Effector CD4-positive, alpha-beta T cell (primary cell): Measurements from ENCODE around the gene IGSF11.
A peak's percentile ranks its signal among the peaks of the same experiment; 100 is the strongest.

Experiments
- DNase-seq: peaks from one replicate; pipeline ENCODE4 v3.0.0-alpha.2; 2020

IGSF11 gene

DNA sequence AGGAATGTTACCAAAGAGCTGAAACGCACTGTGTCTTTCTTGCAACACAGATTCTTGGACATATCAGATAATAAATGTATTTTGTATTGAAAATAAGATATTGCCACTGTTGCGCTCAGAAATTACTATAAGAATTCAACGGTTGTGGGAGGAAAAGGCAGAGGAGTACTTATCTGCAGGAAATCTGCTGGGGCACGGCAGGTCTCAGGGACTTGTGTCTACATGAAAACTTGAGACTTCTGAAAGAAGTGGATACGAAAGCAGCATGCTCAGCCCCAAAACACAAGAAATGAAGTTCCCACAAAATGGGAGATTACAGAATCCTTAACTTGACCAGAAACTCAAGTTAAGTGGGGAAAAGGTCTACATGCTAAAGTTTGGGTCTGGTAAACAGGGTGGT is 86.5 kb downstream of the IGSF11 start:
- DNase-seq: no peak

DNA sequence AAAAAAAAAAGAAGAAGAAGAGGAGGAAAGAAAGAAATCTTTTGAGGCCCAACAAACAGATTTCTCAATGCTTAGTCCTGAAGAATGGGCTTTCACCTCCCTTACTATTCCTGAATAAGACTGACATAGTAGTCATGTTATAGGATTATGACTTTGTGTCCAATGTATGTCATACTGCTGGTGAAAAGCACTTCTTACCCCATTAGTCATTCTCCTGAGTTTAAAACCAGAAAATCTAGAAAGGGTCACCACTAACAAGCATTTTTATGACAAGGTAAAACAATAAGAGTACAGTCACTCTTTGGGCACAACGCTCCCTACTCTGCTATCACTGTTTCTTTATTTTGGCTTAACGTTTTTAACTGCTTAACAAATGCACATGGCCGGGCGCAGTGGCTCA is 88.2 kb downstream of the IGSF11 start:
- DNase-seq: no peak

DNA sequence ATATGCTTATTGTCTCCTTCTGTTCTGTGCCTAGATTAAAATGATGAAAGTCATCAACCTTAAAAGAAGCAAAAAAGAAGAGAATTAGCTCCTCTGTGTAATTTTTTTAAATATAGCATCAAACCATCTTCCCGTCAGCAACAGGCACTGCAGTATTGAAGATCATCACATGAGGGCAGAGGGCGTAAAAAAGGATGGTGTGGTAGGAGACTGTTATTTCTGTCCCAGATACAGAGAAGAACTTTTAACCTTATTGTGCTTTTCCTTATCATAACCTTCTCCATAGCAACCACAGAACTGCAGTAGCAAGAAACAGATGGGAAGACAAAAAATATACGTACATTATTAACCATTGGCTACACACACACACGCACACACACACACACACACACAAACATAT is 88.8 kb downstream of the IGSF11 start:
- no peak for DNase-seq

DNA sequence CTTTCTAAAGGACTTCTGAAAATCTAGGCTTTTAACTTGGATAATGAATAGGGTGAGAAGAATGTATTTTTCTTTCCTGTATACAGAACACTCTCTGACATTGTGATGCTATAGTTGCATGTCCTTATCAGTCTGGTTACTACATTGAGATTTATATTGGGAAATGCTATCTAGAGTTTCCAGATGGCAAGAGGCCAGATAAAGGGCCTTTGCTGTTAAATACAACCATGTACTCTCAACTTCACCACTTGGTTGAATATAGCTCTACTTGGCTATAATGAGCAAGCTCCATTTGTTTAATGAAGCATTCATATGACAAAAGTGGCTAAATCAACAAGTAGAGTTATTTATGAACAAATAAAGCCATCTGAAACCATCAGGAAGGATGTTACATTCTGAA is 91.0 kb downstream of the IGSF11 start:
- no peak for DNase-seq

DNA sequence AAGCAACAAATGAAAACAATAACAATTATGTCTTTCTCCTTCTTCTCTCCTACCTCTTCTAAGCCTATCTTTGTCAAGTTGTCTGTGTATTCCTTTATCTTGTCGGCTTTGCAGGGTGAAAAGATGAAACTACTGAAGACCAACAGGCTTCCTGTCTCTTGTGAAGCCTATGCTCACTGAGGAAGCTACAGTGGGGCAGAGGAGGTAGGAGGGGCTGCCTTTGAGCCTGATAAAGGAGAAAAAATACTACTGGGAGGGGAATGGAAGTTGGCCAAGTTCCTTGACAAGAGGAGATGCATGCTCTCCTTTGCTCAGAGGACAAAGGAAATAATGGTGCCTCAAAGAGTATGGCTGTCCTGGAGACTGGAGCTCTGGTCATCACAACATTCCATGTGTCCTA is 92.0 kb downstream of the IGSF11 start:
- DNase-seq: no peak

DNA sequence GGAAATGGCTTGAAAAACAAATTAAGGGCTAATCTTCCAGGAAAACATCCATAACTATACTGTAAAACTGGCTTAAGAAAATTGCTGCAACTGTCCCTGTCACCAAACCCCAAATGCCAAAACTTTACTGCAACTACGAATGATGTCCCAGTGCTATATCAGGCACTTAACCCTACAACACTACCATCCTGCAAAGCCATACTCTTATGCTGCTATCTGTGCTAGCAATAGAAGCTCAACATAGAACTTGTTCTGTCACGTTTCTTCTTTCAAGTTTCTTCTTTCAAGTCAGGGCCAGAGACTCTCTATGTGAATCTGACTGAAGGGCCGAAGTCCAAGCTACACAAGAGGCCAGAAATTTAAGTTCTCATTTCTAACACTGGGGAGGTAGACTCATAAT is 92.5 kb downstream of the IGSF11 start:
- no peak for DNase-seq

DNA sequence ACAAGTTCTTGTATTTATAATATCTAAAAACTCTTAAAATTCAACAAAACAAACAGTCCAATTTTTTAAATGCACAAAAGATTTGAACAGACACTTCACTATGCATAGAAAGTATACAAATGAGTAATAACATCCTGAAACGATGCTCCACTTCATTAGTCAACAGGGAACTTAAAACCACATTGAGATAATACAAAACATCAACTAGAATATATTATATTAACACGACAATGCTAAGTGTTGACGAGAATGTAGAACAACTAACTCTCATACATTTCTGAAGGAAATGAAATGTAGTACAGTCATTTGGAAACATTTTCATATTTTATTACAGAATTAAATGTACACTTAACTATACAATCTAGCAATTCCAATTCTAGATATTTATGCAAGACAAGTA is 93.4 kb downstream of the IGSF11 start:
- DNase-seq: no peak

DNA sequence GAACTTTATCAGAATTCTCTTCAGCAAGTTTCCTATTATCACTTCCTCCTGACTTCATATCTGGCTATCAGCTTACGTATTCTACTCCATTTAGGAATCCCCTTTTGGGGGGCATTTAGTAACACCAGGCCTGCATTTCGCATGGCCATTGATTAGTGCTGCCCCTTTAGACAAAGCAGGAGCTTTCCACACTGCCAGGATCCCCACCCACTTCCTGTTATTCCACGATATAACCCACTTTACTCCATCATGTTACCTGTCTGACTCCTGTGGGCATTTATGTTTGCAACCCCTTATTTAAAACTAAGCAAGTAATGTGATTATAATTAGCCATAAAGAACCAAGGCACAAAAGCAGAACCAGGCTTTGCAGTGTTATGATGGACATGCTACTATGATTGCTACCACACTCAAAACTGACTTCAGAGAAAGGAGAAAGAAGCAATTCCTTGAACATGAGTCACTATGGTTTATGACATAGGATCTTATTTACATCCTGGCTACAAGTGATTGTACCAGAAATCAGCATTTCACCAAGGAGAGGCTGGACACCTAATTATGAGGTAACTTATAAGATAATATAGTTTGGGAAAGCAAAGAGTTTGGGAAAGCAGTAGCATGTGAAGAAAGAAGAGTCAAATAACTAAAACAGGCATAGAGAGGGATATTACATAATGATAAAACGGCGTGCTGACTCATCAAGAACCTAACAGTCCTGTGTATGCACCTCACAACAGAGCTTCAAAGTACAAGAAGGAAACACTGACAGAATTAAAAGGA is 96.3 kb downstream of the IGSF11 start:
- no peak for DNase-seq

DNA sequence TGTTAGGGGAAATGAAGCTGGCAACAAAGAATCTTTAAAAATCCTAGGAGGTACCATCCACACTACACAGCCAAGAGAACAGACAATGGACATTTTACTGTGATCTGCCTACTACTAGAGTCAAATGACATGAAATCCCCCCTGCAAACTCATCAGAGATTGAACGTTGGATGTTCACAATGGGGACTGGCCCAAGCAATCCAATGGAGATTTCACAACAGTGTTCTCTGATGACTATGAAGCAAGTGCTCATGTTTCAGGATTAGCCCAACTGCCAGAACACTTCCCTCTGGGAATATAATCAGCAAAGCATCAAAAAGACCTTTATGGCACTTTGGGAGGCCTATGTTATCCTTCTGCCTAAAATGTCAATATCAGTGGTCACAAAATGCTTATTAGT is 97.8 kb downstream of the IGSF11 start:
- DNase-seq: no peak

DNA sequence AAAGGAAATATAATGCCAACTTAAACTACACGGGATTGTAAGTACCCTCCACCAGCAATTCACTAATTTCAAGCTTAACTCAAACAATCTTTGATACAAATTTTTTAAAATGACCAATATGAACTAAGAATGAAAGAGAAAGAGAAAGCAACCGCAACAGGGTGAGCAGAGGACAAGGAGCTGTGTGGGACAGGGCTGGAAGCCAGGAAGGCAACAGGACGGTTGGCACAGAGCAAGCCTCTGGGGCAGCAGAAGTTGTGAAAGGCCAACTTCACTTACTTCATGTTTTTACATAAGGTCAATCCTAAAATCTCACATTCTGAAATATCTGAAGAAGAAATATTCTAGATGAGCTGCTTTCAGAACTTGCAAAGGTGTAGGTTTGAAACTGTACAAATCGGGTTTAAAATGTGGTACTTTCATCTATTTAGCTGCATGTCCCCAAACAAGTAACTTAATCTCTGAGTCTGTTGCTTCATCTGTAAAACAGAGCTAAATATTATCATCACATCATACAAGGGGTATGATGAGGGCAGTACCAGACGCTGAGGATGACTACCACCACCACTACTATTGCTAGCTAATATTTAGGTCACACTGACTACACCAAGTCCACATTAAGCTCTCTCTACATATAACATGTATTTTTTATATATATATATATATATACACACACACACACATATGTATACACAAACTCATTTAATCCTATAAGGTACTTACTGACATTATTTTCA is 101.7 kb downstream of the IGSF11 start:
- DNase-seq: no peak

DNA sequence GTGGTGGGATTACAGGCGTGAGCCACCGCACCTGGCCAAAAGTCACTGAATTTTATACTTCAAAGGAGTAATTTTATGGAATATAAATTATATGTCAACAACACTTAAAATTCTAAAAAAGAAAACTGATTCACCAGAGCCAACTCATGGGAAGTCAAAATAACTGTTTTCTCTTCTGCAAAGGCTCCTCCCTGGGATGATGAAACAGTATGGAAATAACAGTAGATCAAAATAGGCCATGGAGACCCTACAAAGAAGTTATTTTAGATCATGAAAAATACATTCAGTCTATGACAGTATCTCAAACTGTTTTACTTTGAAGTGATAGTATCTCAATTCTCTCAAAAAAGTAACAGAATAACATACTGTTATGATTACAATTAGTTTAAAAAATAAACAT is 102.7 kb downstream of the IGSF11 start:
- no peak for DNase-seq

DNA sequence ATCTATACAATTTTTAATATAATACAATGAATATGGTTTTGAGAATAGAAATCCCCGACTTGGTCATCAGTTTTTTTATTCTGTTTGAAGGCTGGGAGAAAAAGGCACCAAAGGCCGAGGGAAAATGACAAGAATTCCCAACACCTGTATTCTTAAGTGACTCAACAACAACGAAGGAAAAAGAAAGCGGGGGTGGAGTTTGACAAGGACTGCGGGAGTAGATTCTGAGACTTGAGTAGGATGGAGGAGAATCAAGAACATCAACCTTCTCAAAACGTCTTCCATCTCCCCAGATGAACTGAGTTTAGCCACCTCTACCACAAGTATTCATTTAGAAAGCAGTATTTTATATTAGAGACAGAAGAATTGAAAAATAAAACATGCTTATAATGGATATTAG is 107.2 kb downstream of the IGSF11 start:
- no peak for DNase-seq

DNA sequence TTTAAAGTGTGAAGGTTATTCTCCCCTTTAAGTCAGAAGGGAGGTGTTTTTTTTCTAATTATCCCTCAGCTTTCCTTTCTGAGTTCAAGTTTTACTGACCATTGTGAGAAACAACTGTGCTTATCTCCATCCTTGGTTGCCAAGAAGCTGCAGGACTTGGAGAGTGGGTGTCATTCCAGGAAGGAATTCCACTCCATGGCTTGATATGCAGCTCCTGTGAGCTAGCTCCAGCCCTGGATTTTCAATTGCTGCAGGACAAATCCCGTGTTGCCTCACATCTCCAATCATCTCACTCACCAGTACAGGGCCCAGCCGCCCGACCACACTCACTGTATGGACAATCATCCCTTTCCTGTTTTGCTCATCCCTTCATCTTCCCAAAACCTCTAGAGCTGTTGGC is 122.5 kb downstream of the IGSF11 start:
- no peak for DNase-seq

DNA sequence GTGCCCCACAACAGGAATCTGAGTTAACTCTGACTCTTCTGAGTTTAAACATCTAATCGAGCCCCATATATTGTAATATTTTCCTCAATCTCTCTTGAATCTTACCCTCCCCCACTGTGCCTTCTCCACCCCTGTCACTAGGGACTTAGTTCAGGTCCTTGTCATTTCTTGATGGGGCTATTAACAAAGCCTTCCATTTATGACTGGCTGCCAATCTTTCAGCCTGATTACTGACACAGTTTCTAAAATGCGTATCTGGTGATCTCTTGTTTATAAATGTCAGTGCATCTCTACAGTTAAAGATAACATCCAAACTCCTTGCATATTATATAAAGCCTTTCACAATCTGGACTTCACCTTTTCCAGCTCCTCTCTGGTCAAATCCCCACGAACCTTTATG is 124.3 kb downstream of the IGSF11 start:
- no peak for DNase-seq

DNA sequence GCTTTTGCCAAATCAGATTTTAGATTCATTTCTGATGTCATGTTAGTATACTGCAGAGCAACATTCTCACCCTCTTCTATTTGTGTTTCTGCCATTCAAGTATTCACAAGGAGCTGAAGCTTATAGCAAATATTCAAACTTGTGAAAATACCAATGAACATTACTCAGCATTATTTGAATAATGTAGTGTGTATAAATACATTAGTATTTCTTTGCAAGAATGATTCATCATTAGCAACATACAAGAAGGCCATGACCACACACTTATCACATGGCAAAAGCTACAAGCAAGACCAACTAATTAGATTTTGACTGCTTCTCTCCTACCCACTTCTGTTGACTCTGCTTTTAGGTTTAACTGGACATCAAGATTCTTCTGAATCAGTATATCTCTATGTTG is 124.9 kb downstream of the IGSF11 start:
- DNase-seq: no peak

DNA sequence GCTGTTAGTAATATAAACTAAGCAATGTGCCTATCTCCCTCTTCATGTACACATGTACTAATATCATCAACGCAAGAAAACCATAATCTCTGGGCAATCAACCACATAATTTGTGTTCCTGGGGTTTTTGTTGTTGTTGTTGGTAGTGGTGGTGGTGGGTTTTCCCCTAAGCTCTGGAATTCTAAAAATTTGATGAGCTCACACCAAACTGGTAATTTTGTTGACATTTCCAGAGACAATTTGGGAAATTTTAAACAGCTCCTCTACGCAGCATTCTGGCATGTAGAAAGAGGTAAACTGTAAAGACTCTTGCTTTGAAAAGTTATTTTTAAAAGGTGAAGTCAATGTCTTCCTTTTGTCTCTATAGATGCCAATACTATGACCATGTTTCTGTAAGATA is 126.7 kb downstream of the IGSF11 start:
- no peak for DNase-seq

DNA sequence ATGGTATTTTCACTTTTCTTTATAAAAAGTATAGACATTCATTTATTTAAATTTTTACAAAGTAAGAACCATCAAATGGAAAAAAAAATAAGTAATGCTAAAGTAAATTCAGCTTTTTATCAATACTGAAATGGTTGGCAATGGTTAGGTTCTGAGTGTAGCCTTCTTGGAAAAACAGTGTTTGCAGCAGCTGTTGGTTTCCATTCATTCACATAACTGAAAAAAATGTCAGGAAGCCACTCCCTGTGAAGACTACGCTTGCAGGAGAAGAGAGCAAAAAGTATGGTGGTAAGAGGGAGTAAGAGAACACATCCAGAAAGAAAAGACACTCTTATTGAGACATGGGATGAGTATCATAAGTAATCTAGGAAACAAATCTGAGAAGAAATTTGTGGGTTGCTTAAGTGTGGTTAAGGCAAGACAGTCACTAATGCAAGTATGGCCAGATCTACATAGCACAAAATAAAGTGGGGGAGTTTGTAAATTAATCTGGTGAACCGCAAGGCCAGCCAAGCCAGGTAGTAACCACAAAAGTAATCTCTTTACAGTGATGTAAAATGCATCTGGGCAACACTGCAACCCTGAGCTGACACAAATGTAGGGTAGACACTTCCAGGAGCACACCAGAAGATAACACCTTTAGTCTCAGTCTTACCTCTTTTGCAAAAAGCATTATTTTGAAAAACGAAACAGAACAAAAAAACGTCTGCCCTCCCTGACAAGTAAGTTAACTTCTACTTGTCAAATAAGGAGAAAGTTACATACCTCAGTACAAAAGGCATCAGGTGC is 133.7 kb downstream of the IGSF11 start:
- no peak for DNase-seq

DNA sequence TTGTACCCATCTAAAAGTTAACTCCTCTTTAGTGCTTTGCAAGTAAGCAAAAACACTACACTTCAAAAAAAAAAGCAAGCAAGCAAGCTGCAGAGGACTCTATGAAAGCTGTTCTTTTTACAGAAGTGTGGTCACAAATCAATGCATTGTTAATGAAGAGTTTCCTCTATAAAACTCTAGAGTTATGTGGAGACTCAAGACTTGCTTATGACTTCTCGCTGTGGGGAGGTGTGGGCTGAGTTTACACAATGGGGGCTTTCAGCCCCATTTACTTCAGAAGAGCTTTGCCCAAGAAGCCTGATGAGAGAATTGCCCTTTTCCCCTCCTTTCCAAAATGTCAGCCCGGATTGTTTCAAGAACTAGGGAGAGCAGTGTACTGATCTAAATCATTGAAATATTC is 144.4 kb downstream of the IGSF11 start:
- DNase-seq: no peak

DNA sequence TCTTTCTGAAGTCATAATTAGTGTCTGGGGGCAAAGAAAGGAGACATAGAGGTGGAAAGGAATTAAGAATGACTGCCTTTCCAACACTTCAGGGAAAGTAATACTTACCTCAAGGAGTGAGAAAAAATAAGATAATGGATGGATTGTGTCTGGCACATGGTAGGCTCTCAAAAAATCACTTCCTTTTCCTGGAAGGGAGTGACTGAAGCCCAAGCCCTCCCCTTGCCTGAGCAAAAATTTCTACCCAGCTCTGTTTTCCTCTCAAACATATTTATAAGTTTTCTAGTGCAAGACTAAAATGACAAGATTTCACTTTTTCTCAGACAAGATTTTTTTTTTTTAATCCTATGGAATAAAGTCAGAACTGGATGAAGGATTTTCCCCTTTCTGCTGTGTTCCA is 145.0 kb downstream of the IGSF11 start:
- no peak for DNase-seq

DNA sequence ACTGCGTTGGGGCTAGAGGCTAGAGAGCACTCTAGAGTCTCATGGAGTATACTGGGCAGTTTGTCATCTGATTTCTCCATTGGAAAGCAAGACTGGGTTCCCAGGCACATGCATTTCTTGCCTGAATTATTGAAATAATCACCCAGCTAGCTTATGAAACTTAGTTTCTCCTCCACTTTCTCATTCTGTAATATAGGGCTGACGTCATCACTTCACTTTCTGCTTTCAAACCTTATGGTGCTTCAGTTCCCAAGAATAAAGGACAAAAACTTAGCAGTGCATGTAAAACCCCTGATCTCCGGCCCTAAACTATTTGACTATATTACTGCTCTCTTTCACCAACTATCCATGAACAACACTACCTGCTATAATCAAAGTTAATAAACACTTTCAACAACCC is 147.9 kb downstream of the IGSF11 start:
- no peak for DNase-seq

DNA sequence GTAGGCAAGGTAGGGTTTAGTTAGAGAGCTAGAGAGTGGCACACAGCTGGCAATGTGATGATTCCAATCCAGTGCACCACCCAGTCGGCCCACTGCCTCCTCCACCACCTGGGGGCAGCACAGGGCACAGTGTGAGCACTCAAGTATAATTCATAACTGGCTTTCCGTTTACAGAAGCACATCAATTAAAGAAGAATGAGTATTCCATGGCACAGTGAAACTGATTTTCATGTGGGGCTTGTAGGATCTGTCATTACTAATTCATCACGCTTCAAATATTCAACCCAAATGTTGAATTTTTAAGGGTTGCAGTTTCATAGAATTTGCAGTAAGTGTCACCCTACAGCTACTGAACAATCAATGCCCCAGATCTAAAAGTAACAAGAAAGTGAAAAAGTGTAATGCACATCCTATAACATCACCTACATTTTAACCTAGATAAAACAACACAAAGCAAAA is 149.9 kb downstream of the IGSF11 start:
- DNase-seq: peak; percentile 70

DNA sequence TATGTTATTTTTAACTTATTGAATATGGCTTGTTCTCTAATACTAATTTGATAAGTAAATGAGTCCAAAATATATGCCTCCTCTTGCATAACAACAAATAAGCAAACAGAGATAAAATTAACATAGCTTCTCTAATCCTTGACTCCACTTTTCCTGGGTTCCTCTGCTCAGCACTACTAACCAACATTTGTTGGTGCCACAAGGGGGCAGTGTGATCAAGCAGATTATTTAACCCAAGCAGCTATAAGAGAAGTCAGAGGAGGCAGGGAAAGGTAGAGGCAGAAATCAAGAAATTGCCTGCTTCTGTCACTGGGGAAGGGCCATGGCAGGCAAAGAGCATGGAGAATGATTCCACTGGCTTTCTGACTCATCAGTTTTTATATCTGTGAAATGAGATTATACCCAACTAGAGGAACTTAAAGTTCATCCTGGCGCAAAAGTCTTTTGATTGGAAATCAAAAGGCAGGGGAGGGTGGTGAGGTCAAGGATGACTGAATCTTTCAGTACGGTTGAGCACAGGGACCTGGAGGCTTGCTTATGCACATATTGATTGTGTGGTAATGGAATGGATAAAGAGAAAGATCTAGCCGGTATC is 152.2 kb downstream of the IGSF11 start:
- DNase-seq: peak; percentile 60

DNA sequence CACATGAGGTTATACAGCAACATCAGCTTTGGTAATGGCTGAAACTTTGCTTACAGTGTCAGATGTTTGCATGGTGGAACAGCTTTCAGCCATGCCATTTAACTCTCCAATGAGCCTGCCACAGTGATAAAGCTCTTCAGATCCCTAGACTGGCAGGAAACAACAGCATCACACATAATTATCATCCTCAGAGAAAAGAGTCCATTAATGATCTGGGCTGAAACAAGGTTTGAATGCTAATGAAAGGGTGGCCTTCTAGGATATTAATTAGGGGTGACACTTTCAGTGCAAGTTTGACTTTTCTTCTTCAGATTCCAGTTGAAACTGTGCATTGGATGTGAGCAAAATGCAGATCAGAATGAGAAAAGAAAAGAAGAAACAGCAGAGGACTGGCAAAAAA is 166.6 kb downstream of the IGSF11 start:
- no peak for DNase-seq
